ENCODE results near the gene PLCB1.

Gene PLCB1

DNA sequence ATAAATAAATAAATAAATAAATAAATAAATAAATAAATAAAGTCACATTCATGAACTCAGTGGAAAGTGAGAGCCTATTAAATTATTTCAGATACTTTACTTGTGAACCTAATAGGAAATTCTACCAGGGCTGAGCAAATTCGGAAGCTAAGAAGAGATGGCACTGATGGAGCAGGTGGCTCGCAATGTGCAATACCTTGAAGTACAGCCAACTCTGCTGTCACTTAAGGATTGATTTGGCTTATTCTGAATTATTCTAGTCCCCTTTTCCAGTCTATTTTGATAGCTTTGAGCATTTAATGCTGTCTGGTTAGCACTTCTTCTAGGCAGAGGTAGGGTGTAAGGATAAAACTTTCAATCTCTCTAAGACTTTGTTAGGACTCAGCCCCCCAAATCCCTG is 541.0 kb downstream of the PLCB1 start:
- TF ChIP-seq, protein P1, sequence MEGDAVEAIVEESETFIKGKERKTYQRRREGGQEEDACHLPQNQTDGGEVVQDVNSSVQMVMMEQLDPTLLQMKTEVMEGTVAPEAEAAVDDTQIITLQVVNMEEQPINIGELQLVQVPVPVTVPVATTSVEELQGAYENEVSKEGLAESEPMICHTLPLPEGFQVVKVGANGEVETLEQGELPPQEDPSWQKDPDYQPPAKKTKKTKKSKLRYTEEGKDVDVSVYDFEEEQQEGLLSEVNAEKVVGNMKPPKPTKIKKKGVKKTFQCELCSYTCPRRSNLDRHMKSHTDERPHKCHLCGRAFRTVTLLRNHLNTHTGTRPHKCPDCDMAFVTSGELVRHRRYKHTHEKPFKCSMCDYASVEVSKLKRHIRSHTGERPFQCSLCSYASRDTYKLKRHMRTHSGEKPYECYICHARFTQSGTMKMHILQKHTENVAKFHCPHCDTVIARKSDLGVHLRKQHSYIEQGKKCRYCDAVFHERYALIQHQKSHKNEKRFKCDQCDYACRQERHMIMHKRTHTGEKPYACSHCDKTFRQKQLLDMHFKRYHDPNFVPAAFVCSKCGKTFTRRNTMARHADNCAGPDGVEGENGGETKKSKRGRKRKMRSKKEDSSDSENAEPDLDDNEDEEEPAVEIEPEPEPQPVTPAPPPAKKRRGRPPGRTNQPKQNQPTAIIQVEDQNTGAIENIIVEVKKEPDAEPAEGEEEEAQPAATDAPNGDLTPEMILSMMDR (conservative IDR thresholded peaks at IDR 0.05; ENCODE audit: low read length): no peak
- no peak for TF ChIP-seq EZH2phosphoT487 (IDR thresholded peaks at IDR 0.05; ENCODE audit: borderline replicate concordance)
- Histone ChIP-seq H3K9me2 (replicated peaks; ENCODE audit: low read depth, low read length) (no peaks in the 10 kb centered on the region), H4K20me1 (ENCODE audit: insufficient read depth, low read length, poor library complexity, severe bottlenecking) (no peaks in the 10 kb centered on the region), H3K4me3 (ENCODE audit: low read length, poor library complexity, severe bottlenecking) (no peak overlapping the region), H3K27me3 (ENCODE audit: insufficient read depth, low read length, poor library complexity, severe bottlenecking) (no peaks in the 10 kb centered on the region), H3K36me3 (ENCODE audit: insufficient read depth, low read length) (peaks cover 5% of the 10 kb centered on the region; the same call in 1 of the 2 replicates), H2AFZ (ENCODE audit: low read length) (no peak overlapping the region), H3K79me2 (ENCODE audit: insufficient read depth, low read length) (no peaks in the 10 kb centered on the region), H3F3A (ENCODE audit: low read depth) (no peaks in the 10 kb centered on the region), H3K9me3 (ENCODE audit: insufficient read depth, low read depth, low read length) (no peaks in the 10 kb centered on the region), H3K4me1 (ENCODE audit: insufficient read depth, low read length, poor library complexity, severe bottlenecking) (no peaks in the 10 kb centered on the region), H3K9ac (ENCODE audit: low read depth, low read length, poor library complexity, severe bottlenecking) (no peak overlapping the region), H3K4me2 (ENCODE audit: low read depth, low read length, poor library complexity, severe bottlenecking) (no peak overlapping the region)

DNA sequence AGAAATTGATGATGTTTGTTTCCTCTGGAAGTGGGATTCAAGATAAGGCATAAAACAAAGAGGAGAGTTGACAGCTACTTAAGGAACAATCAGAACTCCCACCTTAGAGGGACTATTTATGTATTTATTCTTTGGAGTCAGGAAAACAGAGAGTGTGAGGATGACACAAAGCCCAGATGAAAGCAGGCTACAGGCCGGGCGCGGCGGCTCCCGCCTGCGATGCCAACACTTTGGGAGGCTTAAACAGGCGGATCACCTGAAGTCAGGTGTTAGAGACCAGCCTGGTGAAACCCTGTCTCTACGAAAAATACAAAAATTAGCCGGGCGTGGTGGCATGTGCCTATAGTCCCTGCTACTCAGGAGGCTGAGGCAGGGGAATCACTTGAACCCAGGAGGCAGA is 543.8 kb downstream of the PLCB1 start:
- no peak overlapping the region for H3K9ac ChIP-seq (ENCODE audit: low read depth, low read length, poor library complexity, severe bottlenecking)
- H3K36me3 ChIP-seq (ENCODE audit: insufficient read depth, low read length): peaks cover 5% of the 10 kb centered on the region; the same call in 1 of the 2 replicates
- H3K4me2 ChIP-seq (ENCODE audit: low read depth, low read length, poor library complexity, severe bottlenecking): no peak overlapping the region
- H3K9me2 ChIP-seq (replicated peaks; ENCODE audit: low read depth, low read length): no peaks in the 10 kb centered on the region
- H3K79me2 ChIP-seq (ENCODE audit: insufficient read depth, low read length): no peaks in the 10 kb centered on the region
- no peak overlapping the region for H2AFZ ChIP-seq (ENCODE audit: low read length)
- no peaks in the 10 kb centered on the region for H4K20me1 ChIP-seq (ENCODE audit: insufficient read depth, low read length, poor library complexity, severe bottlenecking)
- H3K27me3 ChIP-seq (ENCODE audit: insufficient read depth, low read length, poor library complexity, severe bottlenecking): no peaks in the 10 kb centered on the region
- no peaks in the 10 kb centered on the region for H3K4me1 ChIP-seq (ENCODE audit: insufficient read depth, low read length, poor library complexity, severe bottlenecking)
- no peaks in the 10 kb centered on the region for H3K9me3 ChIP-seq (ENCODE audit: insufficient read depth, low read depth, low read length)
- no peaks in the 10 kb centered on the region for H3F3A ChIP-seq (ENCODE audit: low read depth)
- no peak overlapping the region for H3K4me3 ChIP-seq (ENCODE audit: low read length, poor library complexity, severe bottlenecking)
- TF ChIP-seq, protein P1 (conservative IDR thresholded peaks at IDR 0.05; ENCODE audit: low read length): no peak
- no peak for TF ChIP-seq EZH2phosphoT487 (IDR thresholded peaks at IDR 0.05; ENCODE audit: borderline replicate concordance)

DNA sequence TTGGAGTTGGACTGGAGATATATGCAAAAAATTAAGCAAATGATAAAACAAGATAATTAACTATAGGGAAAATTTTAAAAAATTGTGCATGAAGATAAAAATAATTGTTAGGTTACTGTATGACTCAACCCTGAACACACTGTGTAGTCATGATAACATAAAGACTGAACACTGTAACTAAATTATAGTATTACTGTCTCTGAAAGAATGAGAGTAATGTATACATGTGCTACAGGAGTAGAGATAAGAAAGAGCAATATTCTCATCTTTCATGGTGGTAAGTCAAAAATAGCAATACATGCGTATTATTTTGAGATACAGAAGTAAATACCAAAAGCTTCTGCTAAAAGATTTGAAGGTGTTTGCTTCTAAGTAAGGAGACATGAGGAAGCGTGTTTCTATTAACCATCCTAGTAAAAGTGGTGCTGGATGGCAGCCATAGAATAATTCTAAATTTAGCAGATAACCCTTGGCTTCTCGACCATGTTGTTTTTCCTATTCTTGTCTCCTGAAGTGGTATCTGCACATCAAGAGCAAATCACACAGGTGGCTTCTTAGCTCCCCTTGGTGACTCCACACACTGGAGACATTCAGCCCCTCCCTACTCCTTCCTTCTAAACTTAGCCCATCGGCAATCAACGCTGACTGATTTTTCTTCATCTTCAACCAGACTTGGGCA is 546.2 kb downstream of the PLCB1 start:
- H3K36me3 ChIP-seq (ENCODE audit: insufficient read depth, low read length): peaks cover 5% of the 10 kb centered on the region; the same call in 1 of the 2 replicates
- no peaks in the 10 kb centered on the region for H3K79me2 ChIP-seq (ENCODE audit: insufficient read depth, low read length)
- no peaks in the 10 kb centered on the region for H3K9me2 ChIP-seq (replicated peaks; ENCODE audit: low read depth, low read length)
- no peaks in the 10 kb centered on the region for H3K9me3 ChIP-seq (ENCODE audit: insufficient read depth, low read depth, low read length)
- no peak overlapping the region for H3K9ac ChIP-seq (ENCODE audit: low read depth, low read length, poor library complexity, severe bottlenecking)
- H4K20me1 ChIP-seq (ENCODE audit: insufficient read depth, low read length, poor library complexity, severe bottlenecking): no peaks in the 10 kb centered on the region
- TF ChIP-seq, protein P1 (conservative IDR thresholded peaks at IDR 0.05; ENCODE audit: low read length): no peak
- no peak for TF ChIP-seq EZH2phosphoT487 (IDR thresholded peaks at IDR 0.05; ENCODE audit: borderline replicate concordance)
- no peaks in the 10 kb centered on the region for H3K27me3 ChIP-seq (ENCODE audit: insufficient read depth, low read length, poor library complexity, severe bottlenecking)
- H3K4me3 ChIP-seq (ENCODE audit: low read length, poor library complexity, severe bottlenecking): no peak overlapping the region
- H2AFZ ChIP-seq (ENCODE audit: low read length): no peak overlapping the region
- no peaks in the 10 kb centered on the region for H3K4me1 ChIP-seq (ENCODE audit: insufficient read depth, low read length, poor library complexity, severe bottlenecking)
- no peaks in the 10 kb centered on the region for H3F3A ChIP-seq (ENCODE audit: low read depth)
- no peak overlapping the region for H3K4me2 ChIP-seq (ENCODE audit: low read depth, low read length, poor library complexity, severe bottlenecking)
